Right atrium auricular region (tissue), 2 donors: ENCODE results near the gene LSM8. TPM values are rescaled to one million over a fixed set of nuclear protein-coding genes. Genes with fewer than 3 reads are reported as not detected.

Experiments used
- total RNA-seq, 2 donors: library from RNA; depleted of rRNA; stranded (reverse); fragments of >200 nt; gene quantifications; one replicate each; pipeline ENCODE4 v1.1.0, GENCODE V29; 2016

Gene LSM8
- total RNA-seq, 2 donors from 2014 or later: 13.4 to 17.3 TPM

Other genes starting within 250 kb of the LSM8 start
- 1 to 10 TPM in 1 of 2 donors, under 1 TPM in 1; 0.79 to 1.1 TPM for gene ANKRD7, start 40.5 kb downstream of the LSM8 start, total RNA-seq